Gastroesophageal sphincter (tissue), 3 donors: ENCODE data around the gene NDUFS1.

ENCODE experiments used
- CTCF ChIP-seq, 4 experiments: fragments of 200-600 bp in 2 of 4; fragments of 450-650 bp in 2 of 4; sonication (generic) in 1 of 4; IDR thresholded peaks; one replicate each; pipeline ENCODE4 v1.5.1; 2017 to 2019; ENCODE audit warnings: antibody characterized with exemption in 4 of 4, mild to moderate bottlenecking in 2 of 4, moderate library complexity in 2 of 4
- POLR2A ChIP-seq, 2 donors: fragments of 450-650 bp; IDR thresholded peaks; one replicate each; pipeline ENCODE4 v1.6.1; 2017; ENCODE audit warnings: antibody characterized with exemption in 2 of 2, mild to moderate bottlenecking in 2 of 2, moderate library complexity in 1 of 2

GRCh38 chr2:206203331-206203730, 44.1 kb upstream of the NDUFS1 start:
- TF ChIP-seq POLR2A (IDR thresholded peaks at IDR 0.05) (no peak), CTCF (IDR thresholded peaks at IDR 0.05) (no peak)
